Osteocyte (in vitro differentiated cells): ENCODE measurements around the gene BACE1. TPM values are rescaled to one million over a fixed set of nuclear protein-coding genes. Genes with fewer than 3 reads are reported as not detected.
A peak's percentile ranks its signal among the peaks of the same experiment; 100 is the strongest.

Experiments
- DNase-seq: peaks from one replicate; pipeline ENCODE4 v3.0.0; 2021; ENCODE audit warnings: mixed read lengths; ENCODE audit not compliant: unreplicated experiment; ENCODE audit errors: extremely low spot score
- H3K27ac Mint-ChIP-seq: one replicate; pipeline ENCODE4 v1.8.0; 2021; ENCODE audit warnings: mild to moderate bottlenecking, mixed read lengths; ENCODE audit not compliant: unreplicated experiment
- H3K27me3 Mint-ChIP-seq: one replicate; pipeline ENCODE4 v1.8.0; 2021; ENCODE audit warnings: mixed read lengths; ENCODE audit not compliant: unreplicated experiment
- H3K36me3 Mint-ChIP-seq: one replicate; pipeline ENCODE4 v1.8.0; 2021; ENCODE audit warnings: mixed read lengths; ENCODE audit not compliant: unreplicated experiment
- H3K4me1 Mint-ChIP-seq: one replicate; pipeline ENCODE4 v1.8.0; 2021; ENCODE audit warnings: mixed read lengths; ENCODE audit not compliant: unreplicated experiment
- H3K4me3 Mint-ChIP-seq: one replicate; pipeline ENCODE4 v1.8.0; 2021; ENCODE audit warnings: mild to moderate bottlenecking, moderate library complexity, mixed read lengths; ENCODE audit not compliant: unreplicated experiment
- H3K9me3 Mint-ChIP-seq: one replicate; pipeline ENCODE4 v1.8.0; 2021; ENCODE audit warnings: mixed read lengths; ENCODE audit not compliant: unreplicated experiment
- total RNA-seq: library from RNA; stranded (reverse); gene quantifications from 2 replicates; pipeline ENCODE4 v1.2.1, GENCODE V29; 2021
- TF ChIP-seq, protein P1 (sequence below): fragments of 200-600 bp; sonication (generic); IDR thresholded peaks from 2 replicates; pipeline ENCODE4 v1.5.0; 2021; ENCODE audit warnings: antibody characterized with exemption, mild to moderate bottlenecking, moderate library complexity

Gene BACE1
- total RNA-seq, 1 donor from 2014 or later: 74.8 TPM

DNA sequence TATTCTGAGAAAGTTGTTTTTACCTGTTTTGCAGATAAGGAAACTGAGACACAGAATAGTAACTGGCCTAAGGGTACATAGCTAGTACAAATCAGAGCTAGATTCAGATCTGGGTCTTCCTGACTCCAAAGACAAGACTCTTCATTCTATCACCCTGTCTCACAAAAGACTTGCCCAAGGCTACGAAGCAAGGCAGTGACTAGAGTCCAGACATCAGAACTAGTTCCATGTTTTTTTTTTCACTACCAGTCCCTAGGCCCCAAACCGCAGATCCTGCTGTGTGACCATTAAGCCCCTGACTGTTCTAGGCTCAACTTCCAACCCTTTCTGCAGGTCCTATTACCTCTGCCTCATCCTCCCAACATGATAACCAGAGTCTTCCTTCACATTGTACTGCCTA is 23.4 kb downstream of the BACE1 start:
- TF ChIP-seq, protein P1, sequence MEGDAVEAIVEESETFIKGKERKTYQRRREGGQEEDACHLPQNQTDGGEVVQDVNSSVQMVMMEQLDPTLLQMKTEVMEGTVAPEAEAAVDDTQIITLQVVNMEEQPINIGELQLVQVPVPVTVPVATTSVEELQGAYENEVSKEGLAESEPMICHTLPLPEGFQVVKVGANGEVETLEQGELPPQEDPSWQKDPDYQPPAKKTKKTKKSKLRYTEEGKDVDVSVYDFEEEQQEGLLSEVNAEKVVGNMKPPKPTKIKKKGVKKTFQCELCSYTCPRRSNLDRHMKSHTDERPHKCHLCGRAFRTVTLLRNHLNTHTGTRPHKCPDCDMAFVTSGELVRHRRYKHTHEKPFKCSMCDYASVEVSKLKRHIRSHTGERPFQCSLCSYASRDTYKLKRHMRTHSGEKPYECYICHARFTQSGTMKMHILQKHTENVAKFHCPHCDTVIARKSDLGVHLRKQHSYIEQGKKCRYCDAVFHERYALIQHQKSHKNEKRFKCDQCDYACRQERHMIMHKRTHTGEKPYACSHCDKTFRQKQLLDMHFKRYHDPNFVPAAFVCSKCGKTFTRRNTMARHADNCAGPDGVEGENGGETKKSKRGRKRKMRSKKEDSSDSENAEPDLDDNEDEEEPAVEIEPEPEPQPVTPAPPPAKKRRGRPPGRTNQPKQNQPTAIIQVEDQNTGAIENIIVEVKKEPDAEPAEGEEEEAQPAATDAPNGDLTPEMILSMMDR: no peak
- Mint-ChIP-seq H3K27me3 (no peaks in the 10 kb centered on the region), H3K36me3 (peaks cover 58% of the 10 kb centered on the region), H3K27ac (no peak overlapping the region), H3K9me3 (no peaks in the 10 kb centered on the region), H3K4me1 (no peaks in the 10 kb centered on the region), H3K4me3 (no peak overlapping the region)
- DNase-seq: no peak

DNA sequence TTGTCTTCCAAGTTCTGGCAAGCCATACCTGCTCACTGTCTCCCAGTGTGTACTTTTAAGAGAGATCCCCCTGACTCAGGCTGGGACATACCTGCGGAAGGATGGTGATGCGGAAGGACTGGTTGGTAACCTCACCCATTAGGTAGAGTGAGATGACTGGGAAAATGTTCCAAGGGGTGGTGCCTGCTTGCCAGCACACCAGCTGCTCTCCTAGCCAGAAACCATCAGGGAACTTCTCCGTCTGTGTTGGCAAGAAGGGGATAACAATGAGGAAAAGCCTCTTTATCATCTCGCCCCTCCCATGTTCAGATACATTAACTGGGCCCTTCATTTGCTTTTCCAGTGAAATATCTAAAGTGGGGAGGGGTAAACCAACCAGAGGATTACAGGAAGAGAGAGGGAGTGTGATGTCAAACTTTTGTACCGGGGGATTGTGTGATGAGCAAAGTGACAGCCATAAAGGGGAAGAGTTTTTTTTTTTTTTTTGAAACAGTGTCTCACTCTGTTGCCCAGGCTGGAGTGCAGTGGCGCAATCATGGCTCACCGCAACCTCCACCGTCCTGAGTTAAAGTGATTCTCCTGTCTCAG is 25.2 kb downstream of the BACE1 start, which contains the start of gene BACE1-AS:
Gene BACE1-AS, plus strand, starts transcription at position 538 of the 588 bp plus-strand sequence.
- peaks cover 72% of the 10 kb centered on the region for H3K36me3 Mint-ChIP-seq
- no peaks in the 10 kb centered on the region for H3K27me3 Mint-ChIP-seq
- TF ChIP-seq, protein P1: no peak
- no peaks in the 10 kb centered on the region for H3K9me3 Mint-ChIP-seq
- H3K27ac Mint-ChIP-seq: peak within 1 kb of the TSS; percentile 31
- no peaks in the 10 kb centered on the region for H3K4me1 Mint-ChIP-seq
- no peak within 1 kb of the TSS for H3K4me3 Mint-ChIP-seq
- DNase-seq: no peak

DNA sequence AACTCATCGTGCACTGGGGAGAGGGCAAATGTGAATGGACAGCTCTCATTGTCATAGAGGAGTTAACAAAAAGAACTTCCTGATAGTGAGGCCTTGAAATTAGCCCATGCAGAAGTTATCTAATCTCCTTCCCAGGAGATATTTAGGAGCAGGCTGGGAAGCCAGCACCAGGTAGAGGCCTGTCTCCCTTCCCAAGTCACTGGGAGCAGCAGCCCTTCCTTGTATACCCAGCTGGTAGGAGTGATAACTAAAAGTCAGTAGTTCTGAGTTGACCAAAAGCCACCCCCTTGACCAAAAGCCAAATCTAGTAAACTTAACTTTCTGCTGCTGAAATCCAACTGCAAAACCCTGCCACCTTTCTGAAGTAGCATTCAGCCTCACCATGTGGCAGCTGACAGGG is 26.3 kb downstream of the BACE1 start:
- TF ChIP-seq, protein P1: no peak
- H3K9me3 Mint-ChIP-seq: no peaks in the 10 kb centered on the region

DNA sequence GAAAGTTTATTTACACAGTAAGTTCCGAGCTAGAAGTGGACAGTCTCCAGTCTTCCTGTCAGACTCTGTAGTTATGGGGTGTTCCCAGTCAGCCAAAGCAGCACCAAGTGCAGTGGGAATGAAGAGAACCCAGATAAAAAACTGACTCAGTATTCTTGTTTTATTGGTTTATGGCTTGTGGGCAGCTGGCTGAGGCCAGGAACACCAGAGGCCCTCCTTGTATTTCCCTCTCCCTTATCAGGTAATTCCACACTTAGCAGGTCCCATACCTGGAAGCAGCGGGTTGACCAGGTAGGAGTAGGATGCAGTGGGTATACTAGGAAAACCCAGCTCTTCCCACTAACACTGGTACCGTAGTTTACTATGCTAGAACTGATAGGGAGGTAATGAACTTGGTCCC is 28.4 kb downstream of the BACE1 start:
- Mint-ChIP-seq H3K4me3 (no peak overlapping the region), H3K36me3 (peaks cover 79% of the 10 kb centered on the region), H3K9me3 (no peaks in the 10 kb centered on the region), H3K27ac (no peak overlapping the region), H3K4me1 (no peaks in the 10 kb centered on the region), H3K27me3 (no peaks in the 10 kb centered on the region)
- TF ChIP-seq, protein P1: no peak
- no peak for DNase-seq

More for the DNA sequence above, 26.3 kb downstream of the BACE1 start:
- DNase-seq: no peak
- Mint-ChIP-seq H3K4me3 (no peak overlapping the region), H3K36me3 (peaks cover 79% of the 10 kb centered on the region), H3K27ac (no peak overlapping the region), H3K4me1 (no peaks in the 10 kb centered on the region), H3K27me3 (no peaks in the 10 kb centered on the region)

DNA sequence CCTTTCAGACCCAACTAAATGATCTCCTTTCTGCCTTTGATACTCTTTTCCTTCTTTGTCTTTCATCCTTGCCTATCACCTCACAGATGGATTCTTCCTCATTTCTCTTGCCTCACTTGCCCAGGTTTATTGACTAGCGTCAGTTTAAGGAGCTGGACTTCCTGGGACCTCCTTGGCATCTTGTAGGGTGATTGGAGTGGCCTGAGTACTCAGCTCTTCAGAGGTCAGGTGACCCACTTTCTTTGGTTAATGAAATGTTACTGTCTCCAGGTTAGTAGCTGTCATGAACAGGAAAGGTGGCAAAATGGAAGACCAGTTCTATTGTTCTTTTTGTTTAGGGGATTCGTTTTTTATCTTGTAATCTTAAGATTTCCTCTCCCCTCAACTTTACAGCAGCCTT is 29.5 kb downstream of the BACE1 start:
- Mint-ChIP-seq H3K27ac (no peak overlapping the region), H3K4me3 (no peak overlapping the region), H3K27me3 (no peaks in the 10 kb centered on the region), H3K9me3 (no peaks in the 10 kb centered on the region), H3K4me1 (peaks cover 7% of the 10 kb centered on the region), H3K36me3 (peaks cover 82% of the 10 kb centered on the region)
- DNase-seq: no peak
- TF ChIP-seq, protein P1: no peak
